Amniotic stem cell (primary cell): ENCODE measurements around the gene ESPNL.

Source experiments
- DNase-seq: peaks from one replicate; lab custom pipeline; 2025; lab: John Stamatoyannopoulos, UW

ESPNL gene

DNA sequence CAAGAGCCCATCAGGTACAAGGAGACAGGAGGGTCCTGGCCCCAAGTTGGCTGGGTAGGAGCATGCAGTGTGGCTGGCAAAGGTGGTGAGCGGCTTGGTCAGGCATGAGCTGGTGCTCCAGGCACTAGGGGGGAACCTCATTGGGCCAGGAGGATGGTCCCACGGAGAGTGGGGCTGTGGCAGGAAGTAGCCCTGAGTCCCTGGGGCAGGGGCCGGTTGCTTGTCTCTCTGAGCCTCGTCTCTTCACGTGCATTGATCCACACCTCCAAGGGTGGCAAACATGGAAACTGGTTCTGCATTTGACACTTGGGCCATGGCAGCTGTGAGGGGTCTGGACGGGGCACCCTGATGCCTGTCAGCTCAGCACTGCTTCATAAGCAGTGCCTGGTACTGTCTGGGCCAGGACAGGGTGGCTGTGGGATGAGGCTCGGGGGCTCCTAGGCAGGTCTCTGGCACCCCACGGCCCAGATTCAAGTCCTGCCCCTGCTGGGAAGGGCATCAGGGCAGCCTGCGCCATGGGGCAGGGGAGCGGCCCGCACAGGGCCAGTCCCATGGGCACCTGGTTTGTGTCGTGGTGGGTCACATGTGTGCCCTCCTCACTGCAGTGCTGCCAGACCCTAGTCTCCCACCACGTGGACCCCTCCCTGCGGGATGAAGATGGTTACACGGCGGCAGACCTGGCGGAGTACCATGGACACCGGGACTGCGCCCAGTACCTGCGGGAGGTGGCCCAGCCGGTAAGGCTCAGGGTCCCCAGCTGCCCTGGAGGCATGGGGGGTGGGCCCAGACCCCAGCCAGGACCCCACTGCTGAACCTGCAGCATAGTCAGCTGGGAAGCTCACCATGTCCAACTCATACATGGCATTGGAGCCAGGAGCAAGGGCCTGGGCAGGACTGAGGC is 16.4 kb downstream of the ESPNL start:
- DNase-seq: no peak

GRCh38 chr2:238117199-238118154 is 17.3 kb downstream of the ESPNL start:
- no peak for DNase-seq

DNA sequence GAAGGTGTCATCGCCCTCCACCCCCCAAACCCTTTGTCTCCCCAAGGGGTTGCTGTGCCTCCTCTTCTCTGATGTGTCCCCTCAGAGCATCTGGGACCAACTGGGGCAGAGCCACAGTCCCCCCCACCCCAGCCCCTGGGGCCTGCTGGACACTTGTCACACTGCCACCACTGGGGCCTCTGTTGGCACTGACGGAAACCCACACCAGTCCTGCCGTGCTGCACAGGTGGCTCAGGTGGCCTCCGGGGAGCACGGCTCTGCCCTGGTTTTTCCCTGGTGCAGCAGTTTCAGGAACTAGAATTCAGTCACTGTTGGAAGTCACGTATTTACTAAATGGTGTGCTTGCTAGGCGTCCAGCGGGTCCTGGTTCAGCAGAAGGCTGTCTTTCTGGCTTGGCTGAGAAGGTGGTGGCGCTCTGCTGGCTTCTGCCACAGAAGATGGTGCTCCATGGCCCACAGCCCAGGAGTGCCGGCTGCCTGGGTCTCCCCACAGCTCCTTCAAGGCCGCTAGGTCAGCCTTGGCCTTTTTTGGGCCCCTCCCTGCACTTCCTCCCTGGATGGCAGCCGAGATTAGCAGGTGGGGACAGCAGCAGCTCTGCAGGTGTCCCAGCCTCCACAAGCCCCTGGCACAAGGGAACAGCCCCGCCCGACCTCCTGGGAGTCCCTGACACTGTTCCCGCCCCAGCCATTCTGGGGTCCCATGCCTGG is 19.8 kb downstream of the ESPNL start:
- no peak for DNase-seq

GRCh38 chr2:238120463-238121298 is 20.5 kb downstream of the ESPNL start:
- DNase-seq: no peak

DNA sequence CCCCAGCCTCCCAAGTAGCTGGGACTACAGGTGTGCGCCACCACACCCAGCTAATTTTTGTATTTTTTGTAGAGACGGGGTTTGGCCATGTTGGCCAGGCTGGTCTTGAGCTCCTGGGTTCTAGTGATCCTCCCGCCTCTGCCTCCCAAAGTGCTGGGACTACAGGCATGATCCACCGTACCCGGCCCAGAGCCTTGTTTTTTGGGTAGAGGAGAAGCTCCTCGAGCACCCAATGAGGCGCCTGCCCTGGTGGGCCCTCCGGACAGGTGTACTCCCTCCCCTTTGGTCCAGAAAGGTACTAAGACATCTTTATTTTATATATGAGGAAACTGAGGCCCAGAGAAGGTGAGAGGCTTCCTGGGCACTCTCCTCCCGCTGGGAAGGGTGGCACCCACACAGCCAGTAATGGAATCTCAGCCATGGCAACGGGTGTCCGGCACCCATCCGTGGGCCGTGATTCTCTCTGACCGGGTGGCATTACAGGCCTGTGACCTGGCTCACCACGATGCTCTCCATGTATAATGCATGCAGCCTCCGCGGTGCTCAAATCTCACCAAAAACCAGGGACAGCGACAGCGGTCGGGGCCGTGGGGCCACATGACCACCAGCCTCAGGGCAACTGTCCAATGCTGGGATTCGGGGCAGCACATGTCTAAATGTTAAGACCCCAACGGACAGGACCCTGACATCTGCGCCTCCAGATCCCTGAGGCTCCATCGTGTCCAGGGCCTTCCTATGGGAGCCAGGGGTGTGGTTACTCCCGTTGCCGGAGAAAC is 21.6 kb downstream of the ESPNL start:
- no peak for DNase-seq

- no peak for DNase-seq
Observed at GRCh38 chr2:238122287-238123217, 22.4 kb downstream of the ESPNL start.

GRCh38 chr2:238123218-238123971 is 23.3 kb downstream of the ESPNL start:
- DNase-seq: no peak

- no peak for DNase-seq
Observed at GRCh38 chr2:238123991-238124470, 23.9 kb downstream of the ESPNL start.

GRCh38 chr2:238124488-238125126 is 24.5 kb downstream of the ESPNL start:
- DNase-seq: no peak

DNA sequence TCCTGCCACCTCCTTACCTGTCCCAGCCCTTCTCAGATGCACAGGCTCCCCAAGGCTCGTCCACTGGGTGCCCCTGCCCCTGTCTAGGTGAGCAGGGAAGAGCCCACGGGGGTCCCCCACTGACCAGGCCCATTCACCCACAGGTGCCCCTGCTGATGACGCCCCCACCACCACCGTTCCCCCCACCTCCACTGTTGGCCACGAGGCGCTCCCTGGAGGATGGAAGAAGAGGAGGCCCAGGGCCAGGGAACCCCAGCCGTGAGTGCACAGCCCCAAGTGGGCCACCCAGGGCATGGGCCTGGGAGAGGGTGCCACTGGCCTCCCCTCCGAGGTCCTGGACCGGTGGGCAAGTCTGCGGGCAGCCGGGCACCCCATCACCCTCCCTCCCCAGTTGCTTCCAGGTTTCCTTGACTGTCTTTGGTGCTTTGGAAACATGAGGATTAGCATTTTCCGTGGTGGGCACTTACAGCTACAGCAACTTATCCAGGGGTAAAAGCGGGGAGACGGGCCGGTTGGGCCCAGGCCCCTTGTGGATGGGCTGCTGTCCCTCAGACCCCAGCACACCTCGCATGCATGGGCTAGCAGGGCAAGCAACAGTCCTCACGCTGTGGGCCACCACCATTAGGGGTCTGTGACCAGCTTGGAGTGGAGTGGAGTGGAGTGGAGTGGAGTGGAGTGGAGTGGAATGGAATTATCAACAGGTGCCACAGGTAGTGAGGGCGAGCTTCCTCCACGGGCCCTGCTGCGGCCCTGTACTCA is 25.2 kb downstream of the ESPNL start:
- DNase-seq: no peak

GRCh38 chr2:238126338-238126737 is 26.2 kb downstream of the ESPNL start:
- DNase-seq: no peak

GRCh38 chr2:238126775-238127164 is 26.6 kb downstream of the ESPNL start:
- DNase-seq: no peak

- DNase-seq: no peak
Observed at GRCh38 chr2:238127165-238128060, 27.3 kb downstream of the ESPNL start.

DNA sequence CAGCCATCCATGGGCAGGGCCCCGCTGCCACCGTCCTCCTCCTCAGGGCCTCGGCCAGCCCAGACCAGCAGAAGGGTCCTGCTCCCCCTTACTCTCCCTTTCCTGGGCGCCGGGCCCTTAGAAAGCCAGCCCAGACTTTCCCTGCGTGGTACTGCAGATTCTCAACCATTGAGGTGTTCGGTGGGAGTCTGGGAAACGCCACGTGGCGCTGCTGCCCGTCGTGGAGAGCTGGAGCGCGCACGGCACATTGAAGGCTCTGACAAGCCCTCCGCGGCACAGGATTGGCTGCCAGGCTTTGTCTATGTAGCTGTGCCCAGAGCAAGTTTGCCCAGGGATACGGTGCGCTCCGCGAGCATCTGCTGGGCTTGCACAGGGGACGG is 27.9 kb downstream of the ESPNL start:
- no peak for DNase-seq

GRCh38 chr2:238128534-238129001 is 28.4 kb downstream of the ESPNL start:
- DNase-seq: no peak
